NCI-H526 (cell line): Measurements from ENCODE around the gene DPP6.
"Not testable (repeated sequence)": the region's sequence is repeated elsewhere in the genome, so short reads cannot be mapped to it uniquely, and the experiment has no call there.

Experiments
- DNase-seq, 2 experiments: peaks; one replicate each; lab custom pipeline; 2025; lab: John Stamatoyannopoulos, UW

The DPP6 gene

DNA sequence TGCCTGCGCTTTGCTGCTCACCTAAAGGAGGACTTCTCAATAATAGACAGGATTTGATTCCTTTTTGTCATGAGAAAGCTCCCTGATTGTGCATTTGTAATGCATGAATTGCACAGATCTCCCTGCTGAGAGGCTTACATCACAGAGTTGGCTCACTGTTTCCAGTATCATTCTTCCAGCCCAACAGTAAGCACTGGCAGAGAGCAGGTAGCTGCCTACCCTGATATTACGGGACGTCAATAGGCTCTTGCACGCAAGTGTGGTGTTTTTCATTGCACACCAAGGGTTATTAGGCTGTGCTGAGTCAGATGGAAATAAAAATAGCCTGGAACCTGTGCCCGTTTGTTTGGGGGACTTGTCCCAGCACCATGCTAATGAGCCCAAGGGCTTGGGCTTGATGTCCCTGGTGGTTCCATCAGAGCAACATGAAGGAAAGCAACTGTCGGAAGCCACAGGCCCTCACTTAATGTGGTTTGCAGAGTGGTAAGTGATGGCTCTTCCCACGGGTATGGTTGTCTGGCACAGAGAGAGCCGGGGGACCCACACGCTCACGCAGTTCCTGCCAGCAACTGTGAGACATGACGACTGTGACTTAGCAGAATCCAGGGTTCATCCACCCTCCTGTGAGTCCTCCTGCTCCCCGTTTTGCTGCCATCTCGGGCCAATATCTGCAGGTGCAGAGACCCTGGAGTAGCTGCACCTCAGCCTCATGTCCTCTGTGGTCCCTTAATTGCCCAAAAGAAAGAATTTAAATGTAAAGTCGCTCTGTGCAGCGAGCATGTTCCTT is 20.4 kb downstream of the DPP6 start:
- not testable (repeated sequence) for DNase-seq

DNA sequence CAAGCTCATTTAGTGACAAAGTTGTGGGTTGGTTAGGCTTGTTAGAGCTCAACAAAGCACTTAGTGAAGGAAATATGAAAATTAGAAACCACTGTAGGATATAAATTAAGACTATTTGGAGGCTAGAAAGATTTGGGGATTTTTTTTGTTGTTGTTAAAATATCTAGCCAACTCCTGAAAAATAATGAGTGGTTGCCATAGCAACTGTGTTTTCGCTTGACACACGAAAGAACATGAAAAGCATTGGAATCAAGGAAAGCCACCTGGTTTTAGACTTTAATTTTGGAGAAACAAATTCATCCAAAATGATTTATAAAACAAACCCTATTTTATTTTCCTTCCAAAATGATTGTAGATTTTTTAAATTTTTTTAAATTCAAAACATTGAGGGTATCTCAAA is 26.3 kb downstream of the DPP6 start:
- DNase-seq: not testable (repeated sequence)

DNA sequence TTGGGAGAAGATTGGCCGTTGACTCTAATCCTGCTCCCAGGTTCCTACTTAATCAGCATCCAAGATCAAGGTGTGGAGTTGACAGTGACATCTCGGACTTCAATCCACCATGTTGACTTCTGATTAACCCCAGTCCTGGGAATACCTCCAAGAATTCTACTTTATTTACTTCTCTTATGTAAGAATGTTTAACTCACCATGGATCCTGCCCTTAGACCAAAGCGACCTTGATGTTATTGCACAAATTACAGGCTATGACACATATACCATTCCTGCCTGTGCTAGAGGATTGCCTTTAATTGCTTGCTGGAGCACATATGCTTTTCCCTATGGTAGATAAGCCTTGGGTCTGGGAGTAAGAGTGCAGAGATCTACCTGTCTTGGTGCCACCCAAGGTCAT is 28.1 kb downstream of the DPP6 start:
- not testable (repeated sequence) for DNase-seq

DNA sequence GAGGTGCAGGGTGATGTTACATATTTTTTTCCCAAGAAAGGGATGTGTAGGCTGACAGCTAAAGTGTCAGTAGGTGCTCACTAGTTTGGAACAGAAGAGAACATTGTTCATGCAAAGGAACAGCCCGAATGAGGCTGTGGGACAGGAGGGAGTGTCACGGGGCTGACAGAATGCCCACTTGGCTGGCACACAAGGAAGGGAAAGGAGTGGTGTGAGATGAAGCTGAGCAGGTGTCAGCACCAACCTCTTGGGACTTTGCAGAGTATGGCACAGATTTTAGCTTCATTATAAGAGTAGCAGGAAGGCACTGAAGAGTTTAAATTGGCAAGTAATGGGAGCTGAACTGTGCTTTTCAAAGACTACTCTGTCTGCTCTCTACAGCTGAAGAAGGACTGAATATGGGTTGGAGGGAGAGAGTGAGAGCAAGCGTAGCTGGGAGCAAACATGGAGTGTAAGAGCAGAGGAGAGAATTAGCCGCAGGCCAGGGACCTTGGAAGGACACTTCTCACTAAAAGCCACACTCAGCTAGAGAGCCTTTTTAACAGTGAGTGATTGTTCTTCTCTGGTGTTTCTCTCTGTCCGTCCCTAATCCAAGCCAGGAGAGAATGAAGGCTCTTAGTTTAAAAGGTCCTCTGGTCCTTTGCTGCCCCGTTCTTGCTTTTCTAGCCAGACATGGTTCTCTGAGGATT is 35.0 kb downstream of the DPP6 start:
- DNase-seq: not testable (repeated sequence)

DNA sequence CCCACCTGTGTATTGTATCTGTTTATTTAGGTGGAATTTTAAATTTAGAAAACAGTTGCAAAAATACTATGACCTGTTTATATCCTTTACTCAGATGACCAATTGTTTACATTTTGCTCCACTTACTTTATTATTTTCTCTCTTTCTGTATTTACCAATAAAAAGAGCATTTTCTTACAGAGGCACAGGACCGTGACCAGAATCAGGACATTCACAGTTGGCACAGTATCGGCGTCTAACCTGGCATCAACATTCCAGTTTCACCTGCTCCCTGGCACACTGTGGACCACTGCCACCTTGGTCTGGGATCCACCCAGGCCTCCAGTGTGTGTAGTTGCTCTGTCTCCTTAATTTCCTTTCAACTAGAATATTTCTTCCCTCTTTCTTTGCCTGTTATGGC is 39.9 kb downstream of the DPP6 start:
- DNase-seq: not testable (repeated sequence)

DNA sequence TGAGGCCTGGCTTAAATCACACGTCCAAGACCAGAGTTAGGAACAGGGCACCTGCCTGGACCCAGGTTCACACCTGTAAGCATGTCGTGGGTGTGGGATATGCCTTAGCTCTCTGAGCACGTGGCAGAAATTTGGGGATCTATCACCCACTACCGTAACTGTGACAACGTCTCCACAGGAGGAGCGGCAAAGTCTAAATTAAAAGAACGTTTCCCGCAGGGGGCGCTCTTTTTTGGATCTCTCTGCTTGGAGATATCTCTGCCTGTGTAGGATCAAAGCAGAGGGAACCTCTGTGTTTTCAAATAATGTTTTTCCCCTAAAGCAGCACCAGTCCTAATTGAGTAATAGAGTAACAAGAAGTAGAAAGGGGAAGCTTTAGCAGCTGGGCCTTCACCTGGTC is 43.0 kb downstream of the DPP6 start:
- not testable (repeated sequence) for DNase-seq

DNA sequence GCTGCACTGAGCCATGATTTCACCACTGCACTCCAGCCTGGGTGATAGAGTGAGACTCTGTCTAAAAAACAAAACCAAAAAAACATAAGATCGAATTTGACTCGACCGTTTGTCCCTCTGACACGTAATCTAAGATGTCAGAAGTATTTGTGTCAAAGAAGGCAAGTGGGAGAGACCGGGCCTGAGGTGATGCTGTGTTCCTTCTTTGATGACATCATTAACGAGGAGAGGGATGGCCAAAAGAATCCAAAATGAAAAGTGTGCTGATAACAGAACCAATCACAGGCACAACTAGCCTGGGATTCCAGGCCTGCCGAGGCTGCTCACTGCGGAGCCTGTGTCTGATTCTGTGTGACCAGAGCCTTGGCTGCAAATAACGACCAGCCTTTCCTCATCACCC is 52.9 kb downstream of the DPP6 start:
- not testable (repeated sequence) for DNase-seq

DNA sequence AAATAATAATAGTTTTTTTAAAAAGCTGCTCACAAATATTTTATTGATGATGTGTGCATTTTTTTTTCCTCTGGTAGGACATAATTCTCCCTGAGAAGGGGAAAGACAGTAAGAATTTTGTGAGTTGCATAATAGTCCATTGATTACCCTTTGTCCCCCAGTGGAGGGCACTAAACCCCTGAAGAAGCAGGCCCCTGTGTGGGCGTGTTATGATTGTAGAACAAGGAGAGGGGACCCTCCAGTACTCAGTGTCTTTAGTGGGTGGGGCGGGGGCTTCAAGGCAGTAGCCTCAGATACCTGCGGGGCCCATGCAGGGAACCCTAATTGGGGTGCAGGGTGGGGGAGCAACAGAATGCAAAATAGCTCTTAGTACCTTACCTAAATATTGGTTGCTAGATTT is 57.4 kb downstream of the DPP6 start:
- not testable (repeated sequence) for DNase-seq

DNA sequence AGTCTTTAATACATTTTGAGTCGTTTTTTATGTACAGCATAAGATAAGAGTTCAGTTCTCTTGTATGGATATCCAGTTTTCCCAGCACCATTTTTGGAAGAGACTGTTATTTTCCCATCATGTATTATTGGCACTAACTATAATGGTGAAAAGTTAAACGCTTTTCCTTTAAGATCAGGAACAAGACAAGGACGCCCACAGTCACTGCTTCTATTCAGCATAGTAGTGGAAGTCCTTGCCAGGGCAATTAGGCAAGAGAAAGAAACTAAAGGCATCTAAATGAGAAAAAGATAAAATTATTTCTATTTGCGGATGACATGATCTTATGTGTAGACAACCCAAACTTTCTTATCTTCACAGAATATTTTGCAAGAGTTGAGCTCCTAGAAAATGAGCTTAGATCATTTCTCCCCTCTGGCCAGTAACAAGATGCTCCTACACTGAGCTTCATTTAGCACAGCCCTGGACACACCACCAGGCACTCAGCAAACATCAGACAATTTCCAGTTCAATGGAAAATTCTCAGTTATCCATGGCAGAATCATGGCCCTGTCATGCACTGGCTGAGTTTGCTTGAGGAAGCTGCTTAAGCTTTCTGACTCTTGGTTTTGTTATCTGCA is 61.6 kb downstream of the DPP6 start:
- DNase-seq: not testable (repeated sequence)

DNA sequence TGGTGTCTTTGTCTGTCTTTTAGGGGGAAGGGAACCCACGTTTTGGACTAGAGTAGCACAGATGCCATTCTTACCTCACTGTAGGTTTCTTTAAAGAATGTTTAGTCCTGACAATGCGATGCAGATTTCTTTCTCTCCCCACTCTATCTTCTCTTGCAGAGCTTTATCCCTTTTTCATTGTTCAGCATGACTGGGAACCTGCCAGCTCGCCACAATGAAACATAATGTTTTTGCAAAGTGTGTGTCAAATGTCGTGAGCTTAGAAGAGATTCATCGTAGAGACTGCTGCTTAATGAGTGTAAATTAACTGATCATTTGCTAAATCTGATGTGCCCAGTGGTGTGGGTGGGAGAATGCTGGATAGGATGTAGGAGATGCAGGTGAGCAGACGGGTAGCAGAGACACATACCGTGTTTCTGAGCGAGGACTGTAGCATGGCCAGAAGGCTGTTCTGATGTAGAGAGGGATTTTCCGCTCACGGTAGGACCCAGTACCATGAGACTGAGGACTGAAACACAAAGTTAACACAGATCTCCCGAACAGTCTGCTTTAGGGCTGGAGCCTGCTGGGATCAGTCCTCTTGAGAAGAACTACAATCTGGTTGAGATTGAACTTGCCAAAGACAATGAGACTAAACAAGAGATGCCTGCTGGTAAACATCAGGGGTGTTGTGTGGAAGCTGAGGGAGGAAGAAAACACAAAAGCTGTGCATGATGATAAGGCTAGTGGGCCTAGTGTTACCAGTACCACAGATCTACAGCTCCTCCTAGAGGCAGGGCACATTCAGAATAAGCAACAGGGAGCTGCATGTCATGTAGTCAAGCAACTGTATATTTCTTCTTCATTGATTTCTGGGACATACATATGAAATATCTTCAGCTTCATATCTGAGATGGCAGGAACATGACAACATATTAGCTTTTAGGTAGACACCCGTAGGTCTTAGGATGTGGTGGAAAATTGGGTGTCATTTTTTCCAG is 65.5 kb downstream of the DPP6 start:
- not testable (repeated sequence) for DNase-seq

DNA sequence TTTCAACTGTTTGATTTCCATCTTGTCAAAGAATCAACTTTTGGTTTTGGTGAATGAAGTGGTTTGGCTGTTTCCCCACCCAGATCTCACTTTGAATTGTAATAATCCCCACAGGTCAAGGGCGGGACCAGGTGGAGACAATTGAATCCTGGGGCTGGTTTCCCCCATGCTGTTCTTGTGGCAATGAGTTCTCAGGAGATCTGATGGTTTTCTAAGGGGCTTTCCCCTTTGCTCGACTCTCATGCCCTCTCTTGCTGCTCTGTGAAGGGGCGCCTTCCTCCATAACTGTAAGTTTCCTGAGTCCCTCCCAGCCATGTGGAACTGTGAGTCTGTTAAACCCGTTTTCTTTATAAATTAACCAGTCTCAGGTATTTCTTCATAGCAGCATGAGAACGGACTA is 68.6 kb downstream of the DPP6 start:
- DNase-seq: not testable (repeated sequence)

DNA sequence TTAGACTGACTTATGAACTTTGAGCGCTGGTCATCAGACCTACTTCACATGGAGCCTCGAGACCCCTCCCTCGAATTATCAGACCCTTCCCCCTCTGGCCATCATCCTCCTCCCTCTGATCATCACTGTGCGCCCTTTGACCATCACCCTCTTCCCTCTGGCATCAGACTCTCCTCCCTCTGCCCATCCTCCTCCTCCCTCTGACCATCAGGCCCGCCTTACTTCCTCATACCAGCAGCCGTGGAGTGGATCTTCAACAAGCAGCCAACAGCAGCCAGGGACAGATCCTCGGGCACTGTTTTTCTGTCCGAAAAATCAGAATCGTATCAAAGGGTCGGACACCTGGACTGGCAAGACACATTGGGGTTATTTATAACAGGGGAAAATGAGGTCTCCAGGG is 70.5 kb downstream of the DPP6 start:
- not testable (repeated sequence) for DNase-seq

DNA sequence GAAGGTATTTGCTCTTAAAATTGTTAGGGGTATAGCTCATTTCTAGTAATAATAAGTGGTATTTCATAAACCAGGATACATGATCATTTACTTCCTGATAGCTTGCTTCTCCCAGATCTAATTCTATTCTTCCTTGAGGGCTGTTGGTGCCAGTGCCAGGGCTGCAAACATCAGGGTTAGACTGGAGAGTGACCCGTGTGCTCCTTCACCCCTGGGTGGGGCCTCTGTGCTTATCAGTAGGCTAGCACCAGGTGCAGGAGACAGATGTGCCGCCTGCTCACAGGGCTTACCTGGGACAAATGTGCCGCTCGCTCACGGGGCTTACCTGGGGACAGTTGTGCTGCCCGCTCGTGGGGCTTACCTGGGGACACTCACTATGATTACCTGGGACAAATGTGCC is 71.2 kb downstream of the DPP6 start:
- DNase-seq: not testable (repeated sequence)

DNA sequence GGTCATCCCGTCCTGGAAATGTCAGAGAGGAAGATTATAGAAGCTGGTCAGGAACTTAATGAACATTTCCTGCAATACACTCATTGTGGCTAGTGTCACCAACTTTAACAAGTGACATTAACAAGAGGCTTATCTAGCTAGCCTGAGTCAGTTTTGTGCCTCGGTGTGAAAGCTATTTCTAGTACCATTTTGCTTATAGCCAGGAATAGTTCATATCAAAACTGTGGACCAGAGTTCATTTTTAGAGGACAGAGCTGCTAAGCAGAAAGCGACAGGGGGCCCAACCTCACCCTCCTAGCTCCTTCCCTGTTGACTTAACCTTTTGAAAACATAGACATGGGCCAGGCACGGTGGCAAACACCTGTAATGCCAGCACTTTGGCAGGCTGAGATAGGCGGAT is 76.9 kb downstream of the DPP6 start:
- DNase-seq: not testable (repeated sequence)

DNA sequence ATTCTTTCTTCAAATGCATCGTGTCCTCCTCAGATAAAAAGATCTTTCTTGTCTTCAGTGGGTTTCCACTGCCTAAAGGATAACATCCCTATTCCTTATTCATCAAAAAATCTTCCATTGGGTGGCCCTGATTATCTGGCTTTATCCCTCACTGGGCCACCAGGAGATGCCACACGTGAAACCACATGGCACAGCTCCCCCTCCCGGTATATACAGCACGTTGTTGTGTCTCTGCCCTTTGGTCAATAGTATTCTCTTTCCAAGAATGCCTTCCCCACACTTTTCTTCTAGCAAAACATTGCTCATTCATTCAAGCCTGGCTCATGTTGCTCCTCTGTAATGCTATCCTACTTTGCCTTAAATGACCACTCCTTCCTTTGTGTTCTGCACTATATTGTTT is 80.4 kb downstream of the DPP6 start:
- DNase-seq: not testable (repeated sequence)

DNA sequence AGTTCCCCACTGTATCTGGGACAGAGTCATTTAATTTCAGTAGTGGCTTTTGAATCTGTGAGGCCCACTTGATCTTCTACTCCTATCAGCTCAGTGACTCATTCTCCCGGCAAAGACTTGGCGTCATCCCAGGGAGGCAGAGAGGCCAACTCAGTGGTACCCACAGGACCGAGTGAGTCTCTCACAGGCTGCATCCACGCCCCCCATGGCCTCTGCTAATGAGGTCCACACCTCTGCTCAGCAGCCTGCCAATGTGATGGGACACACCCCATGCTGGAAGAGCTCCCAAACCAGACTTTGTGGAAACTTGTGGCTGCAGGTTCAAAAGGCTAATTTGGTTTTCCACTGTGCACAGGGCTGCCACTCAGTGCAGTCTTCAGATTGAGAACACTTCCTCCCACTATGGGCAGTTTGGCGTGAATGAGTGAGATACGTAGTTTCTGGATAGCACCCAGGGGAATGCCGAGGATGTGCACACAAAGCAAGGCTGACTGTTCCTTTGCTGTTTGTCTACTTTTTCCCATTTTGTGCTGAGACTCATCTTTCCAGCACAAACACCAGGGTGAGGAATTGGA is 81.6 kb downstream of the DPP6 start:
- not testable (repeated sequence) for DNase-seq

DNA sequence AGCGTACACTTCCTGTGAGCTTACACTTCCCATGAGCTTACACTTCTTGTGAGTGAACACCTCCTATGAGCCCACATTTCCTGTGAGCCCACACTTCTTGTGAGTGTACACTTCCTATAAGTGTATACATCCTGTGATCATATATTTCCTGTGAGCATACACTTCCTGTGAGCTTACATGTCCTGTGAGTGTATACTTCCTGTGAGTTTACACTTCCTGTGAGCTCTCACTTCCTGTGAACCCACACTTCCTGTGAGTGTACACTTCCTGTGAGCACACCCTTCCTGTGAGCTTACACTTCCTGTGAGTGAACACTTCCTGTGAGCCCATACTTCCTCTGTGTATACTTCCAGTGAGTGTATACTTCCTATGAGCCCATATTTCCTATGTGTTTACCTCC is 82.5 kb downstream of the DPP6 start:
- not testable (repeated sequence) for DNase-seq

DNA sequence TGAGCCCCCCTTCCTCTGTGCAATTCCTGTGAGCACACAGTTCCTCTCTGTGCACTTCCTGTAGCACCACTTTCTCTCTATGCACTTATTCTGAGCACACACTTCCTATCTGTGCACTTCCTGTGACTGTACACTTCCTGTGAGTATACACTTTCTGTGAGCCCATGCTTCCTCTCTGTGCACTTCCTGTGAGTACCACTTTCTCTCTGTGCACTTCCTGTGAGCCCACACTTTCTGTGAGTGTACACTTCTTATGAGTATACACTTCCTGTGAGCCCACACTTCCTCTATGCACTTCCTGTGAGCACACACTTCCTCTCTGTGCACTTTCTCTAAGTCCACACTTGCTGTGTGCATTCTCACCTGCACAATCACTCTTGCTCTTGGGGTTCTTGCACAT is 83.4 kb downstream of the DPP6 start:
- not testable (repeated sequence) for DNase-seq

DNA sequence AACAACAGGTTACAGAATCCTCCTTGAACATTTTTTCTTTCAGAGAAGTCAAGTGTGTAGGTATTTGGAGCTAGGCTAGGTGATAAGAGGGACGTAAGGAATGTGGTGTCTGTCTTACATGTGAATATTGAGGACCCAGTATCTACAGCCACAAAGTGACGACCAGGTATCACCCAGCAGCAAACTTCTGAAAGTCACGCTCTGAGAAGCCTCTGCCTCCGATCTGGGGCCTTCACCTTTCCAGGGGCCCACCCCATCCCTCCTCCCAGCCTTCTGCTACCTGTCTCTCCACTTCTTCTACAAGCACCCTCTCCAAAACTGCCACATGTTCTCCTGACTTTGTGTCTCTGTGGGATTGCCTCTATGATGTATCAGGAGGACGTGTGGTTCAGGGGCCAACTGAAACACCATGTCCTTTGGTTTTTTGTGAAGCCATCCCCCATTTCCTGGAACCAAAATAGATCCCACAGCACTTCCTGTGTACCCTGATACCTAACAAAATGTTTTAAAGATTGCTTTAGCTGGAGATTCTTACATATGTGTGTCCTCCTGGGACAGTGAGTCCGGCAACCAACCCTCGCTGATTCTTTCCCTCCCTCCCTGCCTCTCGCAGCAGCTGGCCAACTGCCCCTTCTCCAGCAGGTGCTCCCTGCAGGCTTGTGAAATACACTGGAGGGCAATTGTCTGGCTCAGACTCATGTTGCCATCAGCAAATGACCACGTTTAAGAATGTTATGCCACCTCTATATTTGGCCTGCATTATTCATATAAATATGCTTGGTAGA is 93.9 kb downstream of the DPP6 start:
- DNase-seq: not testable (repeated sequence)

DNA sequence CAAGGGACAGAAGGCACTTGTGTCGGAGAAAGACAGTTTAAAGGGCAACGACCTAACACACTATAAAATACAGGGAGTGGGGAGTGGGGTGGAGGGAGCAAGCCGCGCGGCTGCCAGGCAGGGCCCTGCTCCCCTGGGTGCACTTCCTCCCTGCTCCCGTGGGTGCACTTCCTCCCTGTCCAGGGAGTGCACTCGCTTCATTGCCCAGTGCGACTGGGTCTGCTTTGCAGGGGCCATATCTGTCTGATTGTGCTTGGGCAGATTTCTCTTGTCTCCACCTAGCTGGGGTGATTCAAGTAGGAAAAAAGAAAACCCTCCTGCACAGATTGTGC is 94.5 kb downstream of the DPP6 start:
- DNase-seq: not testable (repeated sequence)
